Measurements from ENCODE around the gene CNOT10.
"Not testable (repeated sequence)": the region's sequence is repeated elsewhere in the genome, so short reads cannot be mapped to it uniquely, and the experiment has no call there.

Gene CNOT10

DNA sequence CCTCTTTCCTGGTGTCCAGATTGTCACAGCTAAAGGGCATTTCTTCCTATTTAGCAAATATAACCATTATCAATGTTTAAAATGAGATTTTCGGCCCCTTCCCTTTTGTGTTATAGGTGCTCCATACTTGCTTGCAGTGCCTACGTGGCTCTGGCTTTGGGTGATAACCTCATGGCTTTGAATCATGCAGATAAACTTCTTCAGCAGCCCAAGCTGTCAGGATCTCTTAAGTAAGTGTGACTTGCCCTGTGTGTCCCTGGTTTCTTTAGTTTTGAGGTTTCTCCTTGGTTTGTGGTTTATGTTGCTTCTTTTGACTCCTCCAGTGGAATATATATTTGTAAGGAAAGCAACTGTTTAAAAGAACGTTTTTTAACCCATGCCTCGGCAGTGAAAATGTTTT, 74.4 kb downstream of the CNOT10 start:
- DNase-seq (ENCODE audit: low spot score) = no peak

DNA sequence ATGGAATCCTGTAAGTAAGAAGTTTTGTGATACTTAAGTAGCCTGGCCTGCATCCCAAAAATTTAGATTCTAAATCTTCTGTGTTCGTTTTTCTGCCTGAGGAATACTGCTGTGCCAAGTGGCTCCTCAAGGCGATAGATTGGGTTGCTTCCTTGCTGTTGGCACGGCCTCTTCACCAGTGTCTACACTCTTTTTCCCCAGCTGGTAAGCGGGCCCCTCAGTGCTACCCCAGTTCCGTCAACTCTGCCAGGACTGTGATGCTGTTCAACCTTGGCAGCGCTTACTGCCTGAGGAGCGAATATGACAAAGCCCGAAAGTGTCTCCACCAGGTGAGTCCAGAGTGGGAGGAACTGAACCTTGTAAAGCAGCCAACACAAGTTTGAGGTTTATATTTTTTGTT, 79.5 kb downstream of the CNOT10 start:
- no peak for DNase-seq (ENCODE audit: low spot score)

- no peak for DNase-seq (ENCODE audit: low spot score)
Measured at GRCh38 chr3:32778389-32778788, 93.4 kb downstream of the CNOT10 start.

DNA sequence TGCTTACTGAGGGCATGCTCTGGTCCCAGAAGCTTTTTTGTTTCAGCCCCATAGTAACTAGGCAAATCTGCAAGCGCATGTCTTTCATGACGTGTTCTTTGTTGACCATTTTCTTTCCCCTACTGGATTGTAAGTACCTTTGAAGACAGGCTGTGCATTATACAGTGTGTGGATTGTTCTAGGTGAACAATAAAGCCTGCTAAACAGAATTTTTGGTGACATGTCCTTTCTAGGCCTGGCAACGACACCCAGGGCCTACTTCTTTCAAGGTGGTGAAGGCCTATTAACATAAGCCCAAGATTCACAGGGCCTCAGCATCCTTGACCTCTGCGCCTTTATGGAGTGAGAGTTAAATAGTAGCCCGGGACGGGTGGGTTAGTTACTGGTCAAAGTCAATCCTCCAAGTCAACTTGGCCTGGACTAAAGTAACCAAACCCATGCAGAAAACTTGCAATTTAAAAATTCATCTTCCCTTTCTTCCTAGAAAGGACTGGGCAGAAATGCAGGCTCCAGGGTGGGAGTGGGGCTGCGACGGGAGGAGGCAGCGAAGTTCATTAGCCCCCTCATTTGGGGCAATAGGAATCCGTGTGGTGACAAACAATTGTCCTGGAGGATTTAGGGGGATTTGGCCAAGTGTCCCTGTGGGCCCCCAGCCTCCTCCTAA, 95.2 kb downstream of the CNOT10 start:
- DNase-seq (ENCODE audit: low spot score) = no peak

GRCh38 chr3:32780735-32781210, 95.8 kb downstream of the CNOT10 start:
- DNase-seq (ENCODE audit: low spot score) = peak; percentile 84

DNA sequence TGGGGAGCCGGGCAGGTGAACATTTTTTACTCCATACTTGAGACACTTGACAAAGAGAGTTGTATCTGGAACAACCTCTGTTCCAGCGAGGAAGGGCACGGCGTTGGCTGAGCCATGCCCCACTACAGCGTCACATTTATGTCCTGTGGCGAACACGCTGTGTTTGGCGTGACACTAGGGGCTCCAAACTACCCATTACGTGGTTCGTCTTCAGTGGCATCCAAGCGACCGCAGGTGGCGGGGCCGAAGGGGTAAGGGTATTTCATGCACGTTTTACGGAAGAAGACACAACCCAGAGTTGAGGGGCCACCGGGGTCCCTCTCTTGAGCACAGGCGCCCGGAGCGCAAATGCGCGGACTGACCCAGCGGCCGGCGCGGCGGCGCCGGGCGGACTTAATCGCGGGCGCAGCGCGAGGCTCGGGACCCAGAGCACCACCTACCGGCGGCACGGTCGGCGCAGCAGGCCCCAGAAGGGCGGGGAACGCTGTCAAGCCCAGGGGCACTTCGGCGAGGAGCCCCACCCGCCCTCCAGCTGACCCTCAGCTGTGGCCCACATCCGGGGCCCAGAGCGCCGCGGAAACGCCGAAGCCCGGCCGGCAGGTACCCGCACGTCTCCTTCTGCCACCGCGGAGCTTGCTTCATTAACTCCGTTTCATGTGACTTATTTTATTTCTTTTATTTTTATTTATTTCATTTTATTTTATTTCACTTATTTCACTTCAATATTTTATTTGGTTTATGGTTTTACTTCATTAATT, 96.4 kb downstream of the CNOT10 start:
- DNase-seq (ENCODE audit: low spot score) = peak; percentile 96

DNA sequence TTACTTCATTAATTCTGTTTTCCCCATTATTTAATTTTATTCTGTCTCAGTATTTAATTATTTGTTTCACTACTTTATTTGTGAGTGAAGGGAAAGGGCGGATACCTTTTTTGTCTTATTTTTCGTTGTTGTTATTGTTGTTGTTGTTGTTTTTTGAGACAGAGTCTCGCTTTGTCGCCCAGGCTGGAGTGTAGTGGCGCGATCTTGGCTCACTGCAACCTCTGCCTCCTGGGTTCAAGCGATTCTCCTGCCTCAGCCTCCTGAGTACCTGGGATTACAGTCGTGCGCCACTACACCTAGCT, 96.9 kb downstream of the CNOT10 start:
- DNase-seq (ENCODE audit: low spot score) = not testable (repeated sequence)

DNA sequence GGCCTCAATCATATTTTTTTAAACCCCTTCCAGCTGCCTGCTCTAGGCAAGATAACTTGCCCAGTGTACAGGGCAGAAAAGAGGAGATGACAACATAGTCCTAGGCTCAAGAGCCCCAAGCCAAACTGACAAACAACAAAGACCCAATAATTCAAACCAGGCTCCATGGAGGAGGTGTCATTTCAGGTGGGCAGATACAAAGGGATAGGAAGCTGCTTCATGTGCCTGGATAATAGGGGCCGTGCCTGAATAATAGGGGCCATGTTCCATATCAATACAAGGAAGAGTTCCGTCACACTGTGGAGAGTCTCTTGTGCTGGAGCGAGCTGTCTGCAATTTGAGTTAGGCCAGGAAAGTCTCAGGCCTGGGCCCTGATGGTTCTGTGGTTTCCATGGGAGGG, 97.4 kb downstream of the CNOT10 start:
- no peak for DNase-seq (ENCODE audit: low spot score)

DNA sequence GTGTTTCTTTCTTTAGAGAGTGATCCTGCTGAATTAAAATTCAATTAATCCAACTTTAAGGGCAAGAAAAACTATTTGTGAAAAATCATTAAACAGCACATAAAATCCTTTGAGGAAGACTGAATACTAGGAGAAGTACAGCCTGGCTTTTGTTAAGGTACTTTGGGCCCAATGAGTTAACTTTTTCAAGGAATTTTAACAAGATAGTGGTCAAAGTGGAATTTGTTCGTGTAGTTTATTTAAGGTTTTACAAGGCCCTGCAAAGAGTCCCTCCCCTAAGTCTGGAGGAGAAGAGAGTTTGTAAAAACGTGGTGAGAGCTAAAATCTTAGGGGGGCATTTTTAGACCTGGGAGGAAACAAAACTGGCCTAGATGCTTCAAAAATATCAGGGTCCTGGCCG, 106.8 kb downstream of the CNOT10 start:
- DNase-seq (ENCODE audit: low spot score) = no peak

DNA sequence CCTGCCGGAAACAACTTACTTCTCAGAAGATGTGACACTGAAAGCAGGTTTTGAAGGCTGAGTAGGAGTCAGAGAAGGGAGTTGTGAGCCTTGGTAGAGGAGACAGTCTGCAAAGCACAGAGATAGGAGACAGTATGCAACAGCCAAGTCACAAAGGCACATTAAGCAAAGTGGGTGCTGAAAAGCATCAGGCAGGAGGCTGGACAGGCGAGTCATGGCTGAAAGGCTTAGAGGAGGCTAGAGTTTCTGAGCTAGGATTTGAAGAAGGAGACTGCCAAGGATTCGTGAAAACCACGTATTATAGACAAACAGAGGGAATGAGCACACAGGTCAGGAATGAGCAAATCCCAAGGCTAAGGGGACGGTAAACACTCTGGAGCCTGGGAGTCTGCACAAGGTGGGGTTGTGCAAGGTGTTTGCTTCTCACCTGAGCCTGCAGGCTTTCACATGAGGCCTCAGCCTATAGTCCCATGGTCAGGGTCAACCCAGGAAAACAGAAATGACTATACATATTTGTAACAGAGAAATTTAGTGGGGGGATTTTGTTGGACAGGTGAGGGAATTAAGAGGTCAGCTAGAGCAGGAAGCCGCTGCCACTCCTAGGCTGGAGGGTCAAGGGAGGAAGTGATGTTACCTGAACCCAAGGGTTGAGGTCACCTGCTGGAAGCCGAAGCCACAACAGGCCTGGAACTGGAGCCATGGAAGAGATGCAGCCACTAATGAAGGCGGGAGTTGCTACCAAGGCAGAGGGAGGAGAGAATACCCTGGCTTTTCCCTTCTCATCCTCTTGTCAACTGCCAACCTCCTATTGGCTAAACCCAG, 109.7 kb downstream of the CNOT10 start:
- peak; percentile 63 for DNase-seq (ENCODE audit: low spot score)

- not testable (repeated sequence) for DNase-seq (ENCODE audit: low spot score)
Measured at GRCh38 chr3:32796384-32796950, 111.5 kb downstream of the CNOT10 start.

DNA sequence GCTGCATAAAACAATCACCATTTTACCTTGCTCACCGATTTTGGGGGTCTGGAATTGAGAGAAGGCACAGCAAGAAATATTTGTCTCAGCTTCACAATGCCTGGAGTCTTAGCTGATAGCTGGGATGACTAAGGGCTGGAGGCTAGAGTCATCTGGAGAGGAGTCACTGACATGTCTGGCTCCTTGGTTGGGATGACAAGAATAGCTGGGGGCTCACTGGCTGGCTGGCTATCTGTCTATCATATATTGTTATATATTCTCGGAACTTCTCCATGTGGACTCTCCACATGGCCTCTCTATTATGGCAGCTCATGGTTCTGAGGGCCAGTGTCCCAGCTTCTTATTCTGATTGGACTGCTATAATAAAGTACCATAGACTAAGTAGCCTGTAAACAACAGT, 112.8 kb downstream of the CNOT10 start:
- DNase-seq (ENCODE audit: low spot score) = no peak

DNA sequence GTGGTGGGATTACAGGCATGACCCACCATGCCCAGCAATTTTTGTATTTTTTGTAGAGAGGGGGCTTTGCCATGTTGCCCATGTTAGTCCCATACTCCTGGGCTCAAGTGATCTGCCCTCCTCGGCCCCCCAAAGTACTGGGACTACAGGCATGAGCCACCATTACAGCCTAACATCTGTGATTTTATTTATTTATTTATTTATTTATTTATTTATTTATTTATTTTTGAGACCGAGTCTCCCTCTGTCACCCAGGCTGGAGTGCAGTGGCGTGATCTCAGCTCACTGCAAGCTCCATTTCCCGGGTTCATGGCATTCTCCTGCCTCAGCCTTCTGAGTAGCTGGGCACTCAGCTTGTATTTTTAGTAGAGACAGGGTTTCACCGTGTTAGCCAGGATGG, 116.5 kb downstream of the CNOT10 start:
- DNase-seq (ENCODE audit: low spot score) = not testable (repeated sequence)

- DNase-seq (ENCODE audit: low spot score) = peak; percentile 90
Measured at GRCh38 chr3:32813180-32813579, 128.2 kb downstream of the CNOT10 start.

DNA sequence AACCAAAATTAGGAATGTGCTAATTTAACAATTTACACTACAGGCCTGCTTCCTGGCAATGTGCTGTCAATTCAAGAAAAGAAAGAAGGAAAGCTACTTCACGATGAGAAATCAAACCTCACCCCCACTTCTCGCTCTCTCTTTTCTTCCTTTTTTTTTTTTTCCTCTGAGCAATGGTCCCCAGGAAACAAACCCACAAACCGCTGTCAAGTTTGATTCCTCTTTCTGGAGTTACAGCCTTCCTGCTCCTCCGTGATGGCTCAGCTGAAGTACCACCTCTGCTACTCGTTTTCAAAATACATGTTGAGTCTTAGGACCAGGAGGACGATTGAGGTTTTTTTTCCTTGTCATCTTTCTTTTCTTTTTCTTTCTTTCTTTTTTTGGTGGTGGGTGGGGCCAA, 129.4 kb downstream of the CNOT10 start:
- DNase-seq (ENCODE audit: low spot score) = no peak

GRCh38 chr3:32815841-32816438, 131.0 kb downstream of the CNOT10 start:
- peak; percentile 74 for DNase-seq (ENCODE audit: low spot score)

- peak; percentile 98 for DNase-seq (ENCODE audit: low spot score)
Measured at GRCh38 chr3:32816439-32817256, 131.7 kb downstream of the CNOT10 start.

- DNase-seq (ENCODE audit: low spot score) = peak; percentile 75
Measured at GRCh38 chr3:32817257-32817557, 132.2 kb downstream of the CNOT10 start.

- DNase-seq (ENCODE audit: low spot score) = peak; percentile 74
Measured at GRCh38 chr3:32817558-32818228, 132.7 kb downstream of the CNOT10 start, which contains the start of gene TRIM71. TSS of gene TRIM71 (plus strand) at chr3:32817997. CDS start at chr3:32818081, 84 bp downstream.

DNA sequence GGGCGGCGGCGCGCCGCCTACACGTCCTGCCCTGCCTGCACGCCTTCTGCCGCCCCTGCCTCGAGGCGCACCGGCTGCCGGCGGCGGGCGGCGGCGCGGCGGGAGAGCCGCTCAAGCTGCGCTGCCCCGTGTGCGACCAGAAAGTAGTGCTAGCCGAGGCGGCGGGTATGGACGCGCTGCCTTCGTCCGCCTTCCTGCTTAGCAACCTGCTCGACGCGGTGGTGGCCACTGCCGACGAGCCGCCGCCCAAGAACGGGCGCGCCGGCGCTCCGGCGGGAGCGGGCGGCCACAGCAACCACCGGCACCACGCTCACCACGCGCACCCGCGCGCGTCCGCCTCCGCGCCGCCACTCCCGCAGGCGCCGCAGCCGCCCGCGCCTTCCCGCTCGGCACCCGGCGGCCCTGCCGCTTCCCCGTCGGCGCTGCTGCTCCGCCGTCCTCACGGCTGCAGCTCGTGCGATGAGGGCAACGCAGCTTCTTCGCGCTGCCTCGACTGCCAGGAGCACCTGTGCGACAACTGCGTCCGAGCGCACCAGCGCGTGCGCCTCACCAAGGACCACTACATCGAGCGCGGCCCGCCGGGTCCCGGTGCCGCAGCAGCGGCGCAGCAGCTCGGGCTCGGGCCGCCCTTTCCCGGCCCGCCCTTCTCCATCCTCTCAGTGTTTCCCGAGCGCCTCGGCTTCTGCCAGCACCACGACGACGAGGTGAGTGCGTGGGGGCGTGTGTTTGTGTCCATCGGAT, 133.4 kb downstream of the CNOT10 start:
- peak; percentile 49 for DNase-seq (ENCODE audit: low spot score)

Measured in HuH-7 (cell line).